Neural progenitor cell (in vitro differentiated cells): ENCODE measurements around the gene SLX4. TPM values are rescaled to one million over a fixed set of nuclear protein-coding genes. Genes with fewer than 3 reads are reported as not detected.

Source experiments
- DNase-seq: peaks from one replicate; pipeline ENCODE4 v3.0.0-alpha.2; 2016; ENCODE audit warnings: low spot score
- H2AFZ ChIP-seq: fragments of 200-600 bp; sonication (generic); replicated peaks from 2 replicates; pipeline ENCODE4 v1.6.1; 2016; ENCODE audit warnings: antibody characterized with exemption
- H3F3A ChIP-seq: fragments of 200-600 bp; sonication (generic); 2 replicates; pipeline ENCODE4 v1.6.1; 2016; ENCODE audit warnings: antibody characterized with exemption, low read depth
- H3K27ac ChIP-seq: fragments of 200-600 bp; sonication (generic); 2 replicates; pipeline ENCODE4 v1.5.1; 2016; ENCODE audit warnings: mild to moderate bottlenecking
- H3K27me3 ChIP-seq: fragments of 200-600 bp; sonication (generic); 2 replicates; pipeline ENCODE4 v1.6.1; 2016; ENCODE audit warnings: mild to moderate bottlenecking, moderate library complexity
- H3K36me3 ChIP-seq: fragments of 200-600 bp; sonication (generic); 2 replicates; pipeline ENCODE4 v1.5.1; 2016
- H3K4me1 ChIP-seq: fragments of 200-600 bp; sonication (generic); 2 replicates; pipeline ENCODE4 v1.6.1; 2016; ENCODE audit warnings: mixed run types
- H3K4me2 ChIP-seq: fragments of 200-600 bp; sonication (generic); 2 replicates; pipeline ENCODE4 v1.6.1; 2016
- H3K4me3 ChIP-seq: fragments of 200-600 bp; sonication (generic); 2 replicates; pipeline ENCODE4 v1.5.1; 2016
- H3K79me2 ChIP-seq: fragments of 200-600 bp; sonication (generic); 2 replicates; pipeline ENCODE4 v1.6.1; 2016; ENCODE audit warnings: low read depth
- H3K9ac ChIP-seq: fragments of 200-600 bp; sonication (generic); 2 replicates; pipeline ENCODE4 v1.6.1; 2016
- H3K9me3 ChIP-seq: fragments of 200-600 bp; sonication (generic); 2 replicates; pipeline ENCODE4 v1.5.1; 2016; ENCODE audit warnings: low read depth
- H4K20me1 ChIP-seq: fragments of 200-600 bp; sonication (generic); 2 replicates; pipeline ENCODE4 v1.6.1; 2016; ENCODE audit warnings: low read depth
- H3K27ac Mint-ChIP-seq: 3 replicates; pipeline ENCODE4 v1.8.0; 2021; ENCODE audit warnings: mixed read lengths
- H3K27me3 Mint-ChIP-seq: 2 replicates; pipeline ENCODE4 v1.8.0; 2022; ENCODE audit warnings: low read depth, mild to moderate bottlenecking, inconsistent platforms, moderate library complexity, mixed read lengths; ENCODE audit not compliant: insufficient read depth
- H3K36me3 Mint-ChIP-seq: 3 replicates; pipeline ENCODE4 v1.8.0; 2021; ENCODE audit warnings: mixed read lengths
- H3K4me1 Mint-ChIP-seq: 3 replicates; pipeline ENCODE4 v1.8.0; 2021; ENCODE audit warnings: mixed read lengths
- H3K4me3 Mint-ChIP-seq: 3 replicates; pipeline ENCODE4 v1.8.0; 2021; ENCODE audit warnings: mild to moderate bottlenecking, moderate library complexity, mixed read lengths
- H3K9me3 Mint-ChIP-seq: 3 replicates; pipeline ENCODE4 v1.8.0; 2020; ENCODE audit warnings: mixed read lengths
- EZH2 ChIP-seq: fragments of 200-600 bp; sonication (generic); IDR thresholded peaks from 2 replicates; pipeline ENCODE4 v1.6.1; 2017; ENCODE audit warnings: antibody characterized with exemption, mild to moderate bottlenecking, moderate library complexity
- EZH2phosphoT487 ChIP-seq: fragments of 200-600 bp; sonication (generic); IDR thresholded peaks from 2 replicates; pipeline ENCODE4 v1.6.1; 2017; ENCODE audit warnings: antibody characterized with exemption
- total RNA-seq: library from RNA; depleted of rRNA; stranded (reverse); fragments of >200 nt; gene quantifications from 2 replicates; pipeline ENCODE4 v1.2.3, GENCODE V29; 2015; ENCODE audit warnings: low replicate concordance
- TF ChIP-seq, protein P1 (sequence below): fragments of 200-600 bp; sonication (generic); IDR thresholded peaks from 2 replicates; pipeline ENCODE4 v1.5.1; 2017; ENCODE audit warnings: antibody characterized with exemption, mild to moderate bottlenecking

The SLX4 gene
- total RNA-seq, 1 donor from 2014 or later = 7.7 TPM

DNA sequence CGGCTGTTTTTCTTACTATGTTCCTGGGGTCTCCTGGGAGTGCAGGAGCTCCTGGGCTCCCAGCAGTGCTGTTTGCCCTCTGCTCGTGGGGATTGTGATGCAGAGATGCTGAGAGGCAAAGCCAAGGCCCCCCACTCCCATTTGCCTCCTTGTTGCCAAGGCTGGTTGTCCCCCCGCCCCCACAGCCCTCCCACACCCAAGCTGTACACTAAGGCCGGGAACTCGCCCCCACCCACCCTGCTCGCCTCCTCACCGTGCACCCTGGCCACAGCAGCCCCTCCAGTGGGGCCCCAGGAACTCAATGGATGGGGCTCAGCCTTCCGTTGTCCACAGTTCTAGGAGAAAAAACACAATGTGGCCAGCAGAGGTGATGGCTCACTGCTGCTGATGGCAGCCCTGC, 44.4 kb downstream of the SLX4 start:
- Mint-ChIP-seq H3K9me3 (peaks cover 10% of the 10 kb centered on the region), H3K36me3 (no peaks in the 10 kb centered on the region), H3K27ac (no peak overlapping the region), H3K4me3 (no peak overlapping the region), H3K27me3 (no peaks in the 10 kb centered on the region), H3K4me1 (peaks cover 3% of the 10 kb centered on the region)
- Histone ChIP-seq H3F3A (no peaks in the 10 kb centered on the region), H3K4me1 (no peaks in the 10 kb centered on the region), H3K9me3 (peaks cover 4% of the 10 kb centered on the region), H3K36me3 (no peaks in the 10 kb centered on the region), H4K20me1 (no peaks in the 10 kb centered on the region), H2AFZ (no peak overlapping the region), H3K4me3 (no peak overlapping the region), H3K4me2 (no peak overlapping the region), H3K27me3 (no peaks in the 10 kb centered on the region), H3K9ac (no peak overlapping the region), H3K27ac (no peak overlapping the region), H3K79me2 (no peaks in the 10 kb centered on the region)
- no peak for DNase-seq
- TF ChIP-seq EZH2phosphoT487 (no peak), EZH2 (no peak)
- TF ChIP-seq, protein P1, sequence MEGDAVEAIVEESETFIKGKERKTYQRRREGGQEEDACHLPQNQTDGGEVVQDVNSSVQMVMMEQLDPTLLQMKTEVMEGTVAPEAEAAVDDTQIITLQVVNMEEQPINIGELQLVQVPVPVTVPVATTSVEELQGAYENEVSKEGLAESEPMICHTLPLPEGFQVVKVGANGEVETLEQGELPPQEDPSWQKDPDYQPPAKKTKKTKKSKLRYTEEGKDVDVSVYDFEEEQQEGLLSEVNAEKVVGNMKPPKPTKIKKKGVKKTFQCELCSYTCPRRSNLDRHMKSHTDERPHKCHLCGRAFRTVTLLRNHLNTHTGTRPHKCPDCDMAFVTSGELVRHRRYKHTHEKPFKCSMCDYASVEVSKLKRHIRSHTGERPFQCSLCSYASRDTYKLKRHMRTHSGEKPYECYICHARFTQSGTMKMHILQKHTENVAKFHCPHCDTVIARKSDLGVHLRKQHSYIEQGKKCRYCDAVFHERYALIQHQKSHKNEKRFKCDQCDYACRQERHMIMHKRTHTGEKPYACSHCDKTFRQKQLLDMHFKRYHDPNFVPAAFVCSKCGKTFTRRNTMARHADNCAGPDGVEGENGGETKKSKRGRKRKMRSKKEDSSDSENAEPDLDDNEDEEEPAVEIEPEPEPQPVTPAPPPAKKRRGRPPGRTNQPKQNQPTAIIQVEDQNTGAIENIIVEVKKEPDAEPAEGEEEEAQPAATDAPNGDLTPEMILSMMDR = no peak

DNA sequence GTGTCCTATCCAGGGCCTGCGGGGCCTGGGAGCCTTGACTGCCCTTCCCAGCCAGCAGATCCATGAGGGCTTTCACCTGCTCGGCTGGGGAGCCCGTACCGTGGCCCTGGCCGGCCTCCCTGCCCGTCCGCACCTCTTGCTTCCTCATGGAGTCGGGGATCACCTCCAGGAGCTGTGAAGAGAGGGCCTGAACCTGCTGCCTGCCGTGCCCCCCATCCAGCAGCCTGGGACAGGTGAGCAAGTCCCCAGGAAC, 46.6 kb downstream of the SLX4 start:
- Mint-ChIP-seq H3K27ac (no peak overlapping the region), H3K36me3 (no peaks in the 10 kb centered on the region), H3K27me3 (no peaks in the 10 kb centered on the region), H3K4me1 (peaks cover 3% of the 10 kb centered on the region), H3K4me3 (no peak overlapping the region), H3K9me3 (no peaks in the 10 kb centered on the region)
- Histone ChIP-seq H3K4me2 (no peak overlapping the region), H3F3A (no peaks in the 10 kb centered on the region), H2AFZ (no peak overlapping the region), H3K27ac (no peak overlapping the region), H3K4me3 (no peak overlapping the region), H3K27me3 (no peaks in the 10 kb centered on the region), H3K79me2 (no peaks in the 10 kb centered on the region), H3K9ac (no peak overlapping the region), H3K9me3 (no peaks in the 10 kb centered on the region), H4K20me1 (no peaks in the 10 kb centered on the region), H3K4me1 (no peaks in the 10 kb centered on the region), H3K36me3 (no peaks in the 10 kb centered on the region)
- TF ChIP-seq, protein P1 = no peak
- no peak for TF ChIP-seq EZH2
- TF ChIP-seq EZH2phosphoT487 = no peak
- no peak for DNase-seq

DNA sequence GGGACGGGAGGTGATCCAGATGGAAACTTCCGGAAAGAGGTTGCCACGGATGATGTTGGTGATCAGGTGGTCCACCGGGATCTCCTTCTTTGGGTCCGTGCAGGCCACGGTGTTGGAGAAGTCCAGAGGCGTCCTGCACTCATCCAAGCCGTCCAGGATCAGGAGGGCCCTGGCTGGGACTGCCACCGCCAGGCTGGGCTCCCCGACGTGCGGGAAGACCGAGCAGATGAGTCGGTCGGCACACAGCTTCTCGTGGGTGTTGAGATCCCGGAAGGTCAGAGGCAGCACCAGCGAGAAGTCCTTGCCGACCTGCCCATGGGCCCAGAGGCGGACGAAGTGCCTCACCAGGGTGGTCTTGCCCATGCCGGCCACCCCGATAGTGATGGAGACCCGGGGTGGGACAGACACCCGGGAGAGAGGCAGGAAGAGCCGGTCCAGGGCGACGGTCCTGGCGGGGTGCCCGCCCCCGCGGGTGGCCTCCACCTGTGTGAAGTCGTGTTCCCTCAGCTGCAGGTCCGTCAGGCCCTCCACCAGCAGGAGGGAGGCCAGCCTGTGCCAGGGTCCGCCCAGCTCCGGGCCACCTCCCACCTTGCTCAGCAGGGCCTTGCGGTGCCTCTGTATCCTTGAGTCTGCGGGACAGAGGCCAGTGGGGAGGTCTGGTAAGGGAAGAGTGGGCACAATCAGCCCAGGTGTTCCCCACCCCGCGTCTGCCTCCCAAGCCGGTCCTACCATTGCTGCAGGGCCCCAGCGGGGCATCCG, 47.1 kb downstream of the SLX4 start:
- no peak for TF ChIP-seq EZH2phosphoT487
- TF ChIP-seq, protein P1 = no peak
- no peak for TF ChIP-seq EZH2
- DNase-seq = no peak
- H3K27ac Mint-ChIP-seq = no peak overlapping the region

More for the DNA sequence above, 47.1 kb downstream of the SLX4 start:
- H3K27ac ChIP-seq = no peak overlapping the region
- no peaks in the 10 kb centered on the region for H3K79me2 ChIP-seq
- H3K4me1 Mint-ChIP-seq = peaks cover 3% of the 10 kb centered on the region
- no peaks in the 10 kb centered on the region for H3F3A ChIP-seq
- no peaks in the 10 kb centered on the region for H3K36me3 Mint-ChIP-seq
- H3K27me3 ChIP-seq = no peaks in the 10 kb centered on the region
- no peak overlapping the region for H3K4me3 ChIP-seq
- no peaks in the 10 kb centered on the region for H3K9me3 ChIP-seq
- H2AFZ ChIP-seq = no peak overlapping the region
- H3K36me3 ChIP-seq = no peaks in the 10 kb centered on the region
- no peaks in the 10 kb centered on the region for H3K4me1 ChIP-seq
- no peak overlapping the region for H3K4me3 Mint-ChIP-seq
- no peaks in the 10 kb centered on the region for H4K20me1 ChIP-seq
- H3K9me3 Mint-ChIP-seq = no peaks in the 10 kb centered on the region
- no peak overlapping the region for H3K4me2 ChIP-seq
- no peaks in the 10 kb centered on the region for H3K27me3 Mint-ChIP-seq
- H3K9ac ChIP-seq = no peak overlapping the region
